PC-3 (cell line): ENCODE results near the gene PTGIS.

Source experiments
- CTCF ChIP-seq: fragments of 300-600 bp; sonication (generic); conservative IDR thresholded peaks from 2 replicates; pipeline ENCODE4 v1.5.1; 2017; ENCODE audit warnings: antibody characterized with exemption, low read depth, mild to moderate bottlenecking, low read length
- EZH2 ChIP-seq: fragments of 300-600 bp; sonication (generic); IDR thresholded peaks from one replicate; pipeline ENCODE4 v1.6.1; 2017; ENCODE audit warnings: antibody characterized with exemption, mild to moderate bottlenecking, low read length; ENCODE audit not compliant: unreplicated experiment
- EZH2phosphoT487 ChIP-seq: fragments of 300-600 bp; sonication (generic); IDR thresholded peaks from 2 replicates; pipeline ENCODE4 v1.6.1; 2018; ENCODE audit warnings: mild to moderate bottlenecking, antibody characterized with exemption, low read length, borderline replicate concordance

GRCh38 chr20:49477200-49477599, 90.7 kb downstream of the PTGIS start:
- TF ChIP-seq CTCF (no peak), EZH2 (no peak), EZH2phosphoT487 (no peak)
